Dermis microvascular lymphatic vessel endothelial cell (primary cell): ENCODE results near the gene PCDH10. TPM values are rescaled to one million over a fixed set of nuclear protein-coding genes. Genes with fewer than 3 reads are reported as not detected.

Experiments used
- DNase-seq, 2 donors: peaks; one replicate each; pipeline versions ENCODE4 v3.0.0 to v3.0.0-alpha.2; 2010; ENCODE audit warnings: low read depth in 2 of 2
- total RNA-seq: library from RNA; depleted of rRNA; stranded (reverse); fragments of >200 nt; gene quantifications from 2 replicates; pipeline ENCODE4 v1.2.1, GENCODE V29; 2014

The PCDH10 gene
- total RNA-seq, 1 donor from 2014 or later = under 0.01 TPM

GRCh38 chr4:133149932-133150471 lies 908 bp downstream of the PCDH10 start:
- DNase-seq = no peak

GRCh38 chr4:133150486-133151340 lies 1.6 kb downstream of the PCDH10 start:
- DNase-seq = peak in 1 of 2 donors; percentile 23

DNA sequence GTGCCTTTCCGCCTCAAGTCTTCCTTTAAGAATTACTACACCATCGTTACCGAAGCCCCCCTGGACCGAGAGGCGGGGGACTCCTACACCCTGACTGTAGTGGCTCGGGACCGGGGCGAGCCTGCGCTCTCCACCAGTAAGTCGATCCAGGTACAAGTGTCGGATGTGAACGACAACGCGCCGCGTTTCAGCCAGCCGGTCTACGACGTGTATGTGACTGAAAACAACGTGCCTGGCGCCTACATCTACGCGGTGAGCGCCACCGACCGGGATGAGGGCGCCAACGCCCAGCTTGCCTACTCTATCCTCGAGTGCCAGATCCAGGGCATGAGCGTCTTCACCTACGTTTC lies 2.2 kb downstream of the PCDH10 start:
- DNase-seq = peak in 1 of 2 donors; percentile 31

- DNase-seq = peak in 1 of 2 donors; percentile 55
These were observed 2.7 kb downstream of the PCDH10 start for GRCh38 chr4:133151691-133152329.

GRCh38 chr4:133152330-133152821 lies 3.3 kb downstream of the PCDH10 start:
- no peak for DNase-seq

- peak in 1 of 2 donors; percentile 15 for DNase-seq
These were observed 3.9 kb downstream of the PCDH10 start for GRCh38 chr4:133152831-133153481.

DNA sequence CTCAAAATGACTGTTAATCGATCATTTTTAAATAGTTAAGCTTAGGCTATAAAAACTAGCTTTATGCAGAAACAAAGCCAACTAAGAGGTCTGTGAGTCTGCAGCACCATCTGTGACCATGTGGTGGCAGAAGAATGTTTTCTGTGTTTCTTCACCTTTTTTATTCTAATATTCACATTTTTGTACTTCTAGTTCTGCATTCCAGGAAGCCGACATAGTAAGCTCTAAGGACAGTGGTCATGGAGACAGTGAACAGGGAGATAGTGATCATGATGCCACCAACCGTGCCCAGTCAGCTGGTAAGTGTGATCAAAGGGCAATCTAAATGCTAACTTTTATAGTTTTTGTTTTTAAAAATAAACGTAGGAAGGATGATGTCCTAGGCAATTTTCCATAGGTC lies 5.6 kb downstream of the PCDH10 start:
- DNase-seq = peak in 1 of 2 donors; percentile 52

DNA sequence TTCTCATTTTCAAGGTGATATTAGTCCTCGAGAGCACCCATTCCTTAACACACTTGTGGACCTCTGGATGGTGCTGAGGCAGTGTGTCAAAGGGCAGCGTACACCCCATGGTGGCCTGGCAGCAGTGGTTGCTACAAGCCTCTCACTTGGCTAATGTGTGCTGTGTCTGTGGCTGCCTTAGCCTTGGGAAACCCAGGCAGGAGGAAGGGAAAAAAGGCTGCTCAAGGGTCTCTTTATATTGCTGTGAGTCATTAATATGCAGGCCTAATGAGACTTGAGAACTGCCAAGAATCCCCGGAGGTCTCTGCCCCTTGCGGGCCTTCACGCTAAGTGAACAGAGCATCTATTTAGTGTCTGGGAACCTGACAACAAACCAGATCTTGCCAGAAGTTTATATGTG lies 7.0 kb downstream of the PCDH10 start:
- DNase-seq = no peak

- DNase-seq = no peak
These were observed 7.5 kb downstream of the PCDH10 start for GRCh38 chr4:133156556-133156955.

DNA sequence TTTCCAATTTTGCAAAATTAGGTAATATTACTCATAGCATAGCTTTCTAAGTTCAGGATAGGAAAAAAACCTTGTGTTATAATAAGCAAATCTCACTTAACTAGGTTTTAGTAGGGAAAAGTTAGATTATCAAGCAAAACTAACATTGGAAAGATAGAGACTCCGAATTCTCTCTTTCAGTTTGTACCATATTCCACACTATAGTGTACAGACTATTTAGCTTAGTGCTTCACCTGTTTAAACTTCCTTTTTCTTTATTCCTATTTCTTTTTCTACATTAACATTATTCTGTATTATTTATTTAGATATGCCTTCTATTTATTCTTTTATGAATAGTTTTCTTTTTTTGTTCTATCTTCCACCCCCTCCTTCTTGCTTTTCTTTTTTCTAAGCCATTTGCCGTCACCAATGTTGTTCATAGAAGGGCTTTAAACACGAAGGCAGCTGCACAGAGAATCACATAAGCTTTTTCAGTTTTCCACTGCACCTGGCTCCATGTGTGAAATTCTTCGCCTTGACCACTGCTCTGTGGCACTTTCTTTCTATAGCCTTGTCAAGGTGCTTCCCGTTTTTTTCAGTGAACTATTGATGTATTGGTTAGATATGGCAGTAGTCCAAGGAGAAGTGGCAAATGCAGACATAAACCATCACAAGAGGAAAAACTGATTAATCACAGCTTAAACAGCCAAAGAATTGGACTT lies 8.5 kb downstream of the PCDH10 start:
- peak in 1 of 2 donors; percentile 58 for DNase-seq

- DNase-seq = no peak
These were observed 11.8 kb downstream of the PCDH10 start for GRCh38 chr4:133160853-133161252.

DNA sequence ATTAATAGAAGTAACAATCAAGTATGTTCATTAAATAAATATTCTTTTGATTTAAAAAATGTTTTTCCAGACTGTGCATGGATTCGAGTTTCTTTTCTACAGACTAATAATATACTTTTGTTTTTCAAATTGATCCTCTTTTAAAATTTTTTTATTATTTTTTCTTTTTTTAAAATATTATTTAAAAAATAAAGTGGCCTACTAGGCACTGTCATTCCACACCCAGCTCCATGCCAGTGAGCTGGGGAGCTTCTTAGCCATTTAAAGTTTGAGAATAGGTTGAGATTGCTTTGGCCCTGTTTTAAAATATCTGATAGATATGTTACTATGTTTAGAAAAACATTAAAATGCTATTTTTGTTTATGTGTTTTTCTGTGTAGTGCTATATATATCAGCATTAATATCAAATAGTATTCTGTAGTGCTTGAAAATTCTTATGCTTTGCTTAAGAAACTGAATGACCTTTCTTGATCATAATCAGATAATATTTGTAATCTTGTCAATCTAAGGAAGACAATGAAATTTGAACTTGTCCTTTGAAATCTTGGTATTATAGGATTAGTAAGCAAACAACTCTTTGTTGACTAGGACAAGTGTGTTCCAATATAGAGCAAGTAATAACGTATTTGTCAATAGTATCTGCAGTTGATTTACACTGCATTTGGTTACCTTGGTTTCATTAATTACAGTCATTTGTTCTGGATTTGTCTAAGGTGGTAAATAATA lies 12.6 kb downstream of the PCDH10 start:
- DNase-seq = no peak

DNA sequence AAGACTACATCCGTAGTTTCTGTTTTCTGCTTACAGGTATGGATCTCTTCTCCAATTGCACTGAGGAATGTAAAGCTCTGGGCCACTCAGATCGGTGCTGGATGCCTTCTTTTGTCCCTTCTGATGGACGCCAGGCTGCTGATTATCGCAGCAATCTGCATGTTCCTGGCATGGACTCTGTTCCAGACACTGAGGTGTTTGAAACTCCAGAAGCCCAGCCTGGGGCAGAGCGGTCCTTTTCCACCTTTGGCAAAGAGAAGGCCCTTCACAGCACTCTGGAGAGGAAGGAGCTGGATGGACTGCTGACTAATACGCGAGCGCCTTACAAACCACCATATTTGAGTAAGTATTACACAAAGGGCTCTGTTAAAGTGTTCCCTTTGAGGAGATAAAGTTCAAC lies 13.8 kb downstream of the PCDH10 start:
- DNase-seq = no peak

GRCh38 chr4:133178956-133179355 lies 29.9 kb downstream of the PCDH10 start:
- no peak for DNase-seq

DNA sequence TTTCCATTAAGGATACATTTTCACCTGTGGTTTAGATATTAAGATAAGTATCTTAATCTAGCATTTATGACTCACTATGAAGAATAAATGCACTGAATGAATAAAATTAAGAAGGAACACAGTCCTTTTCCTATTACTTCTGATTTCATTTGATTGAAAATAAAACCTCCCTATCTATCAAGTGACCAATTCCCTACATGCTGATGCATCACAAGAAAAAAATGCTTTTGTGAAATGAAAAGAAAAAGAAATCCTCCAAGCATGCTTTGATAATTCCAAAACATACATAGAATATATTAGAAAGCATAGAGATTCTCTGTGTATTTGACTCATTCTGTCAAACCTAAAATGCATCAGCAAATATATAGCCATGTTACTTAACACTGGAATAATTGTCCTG lies 37.1 kb downstream of the PCDH10 start:
- no peak for DNase-seq

- no peak for DNase-seq
These were observed 37.8 kb downstream of the PCDH10 start for GRCh38 chr4:133186845-133187244.

- DNase-seq = no peak
These were observed 39.5 kb downstream of the PCDH10 start for GRCh38 chr4:133188433-133189146.

GRCh38 chr4:133189147-133189517 lies 40.0 kb downstream of the PCDH10 start:
- no peak for DNase-seq

- no peak for DNase-seq
These were observed 41.0 kb downstream of the PCDH10 start for GRCh38 chr4:133190098-133190497.

DNA sequence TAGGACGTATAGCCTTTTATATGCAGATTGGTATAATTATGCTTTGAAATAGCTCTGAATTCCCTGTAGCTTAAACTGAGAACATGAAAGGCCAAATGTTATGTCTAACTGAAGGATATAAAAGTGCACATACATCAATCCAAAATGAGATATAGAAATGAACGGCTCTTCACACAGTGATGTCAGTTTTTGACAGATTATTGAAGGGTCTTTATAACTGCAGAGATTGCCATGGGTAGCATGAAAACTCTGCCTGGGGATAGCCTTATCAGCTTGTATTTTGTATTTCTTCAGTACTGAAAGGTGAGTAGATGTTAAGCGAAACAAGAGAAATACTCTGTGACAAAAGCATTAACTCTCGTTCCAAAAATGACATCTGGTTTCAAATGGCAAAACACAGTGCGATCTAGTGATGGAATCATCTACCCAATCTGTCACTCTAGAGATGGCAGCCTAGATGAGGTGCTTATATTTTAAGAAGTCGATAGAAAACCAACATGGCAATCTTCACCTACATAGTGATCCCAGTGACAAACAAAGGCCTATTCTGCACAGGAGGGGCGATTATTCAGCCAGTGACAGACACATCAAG lies 59.7 kb downstream of the PCDH10 start:
- DNase-seq = no peak
